Activated naive CD8-positive, alpha-beta T cell (primary cell): ENCODE data around the gene B2M.

Source experiments
- H3K27ac Mint-ChIP-seq: one replicate; pipeline ENCODE4 v1.8.0; 2021; ENCODE audit warnings: mixed read lengths
- H3K27me3 Mint-ChIP-seq: one replicate; pipeline ENCODE4 v1.8.0; 2021; ENCODE audit warnings: mixed read lengths
- H3K36me3 Mint-ChIP-seq: one replicate; pipeline ENCODE4 v1.8.0; 2021; ENCODE audit warnings: mixed read lengths
- H3K4me1 Mint-ChIP-seq: one replicate; pipeline ENCODE4 v1.8.0; 2021; ENCODE audit warnings: low read depth, mixed read lengths
- H3K4me3 Mint-ChIP-seq: one replicate; pipeline ENCODE4 v1.8.0; 2021; ENCODE audit warnings: mild to moderate bottlenecking, mixed read lengths
- H3K9me3 Mint-ChIP-seq: one replicate; pipeline ENCODE4 v1.8.0; 2021; ENCODE audit warnings: low read depth, mixed read lengths

Gene B2M

GRCh38 chr15:44763187-44763586 lies 51.9 kb downstream of the B2M start:
- Mint-ChIP-seq H3K27me3 (no peaks in the 10 kb centered on the region), H3K27ac (no peak overlapping the region), H3K4me3 (no peak overlapping the region), H3K9me3 (no peaks in the 10 kb centered on the region), H3K36me3 (peaks cover 10% of the 10 kb centered on the region), H3K4me1 (no peaks in the 10 kb centered on the region)

GRCh38 chr15:44763848-44764247 lies 52.5 kb downstream of the B2M start:
- Mint-ChIP-seq H3K9me3 (no peaks in the 10 kb centered on the region), H3K27ac (no peak overlapping the region), H3K27me3 (no peaks in the 10 kb centered on the region), H3K4me3 (no peak overlapping the region), H3K36me3 (peaks cover 13% of the 10 kb centered on the region), H3K4me1 (no peaks in the 10 kb centered on the region)

GRCh38 chr15:44765036-44765435 lies 53.7 kb downstream of the B2M start:
- Mint-ChIP-seq H3K4me1 (no peaks in the 10 kb centered on the region), H3K36me3 (peaks cover 14% of the 10 kb centered on the region), H3K27ac (no peak overlapping the region), H3K27me3 (no peaks in the 10 kb centered on the region), H3K9me3 (no peaks in the 10 kb centered on the region), H3K4me3 (no peak overlapping the region)
